K562 treated with DMSO at 1 percent for 4 hours (cell line): ENCODE data around the gene ZNF787. TPM values are rescaled to one million over a fixed set of nuclear protein-coding genes. Genes with fewer than 3 reads are reported as not detected.

Experiments used
- total RNA-seq: library from RNA; unstranded; fragments of 300-600 nt; gene quantifications from 2 replicates; pipeline ENCODE4 v1.2.3, GENCODE V29; 2022; ENCODE audit not compliant: insufficient read depth

The ZNF787 gene
- 48.0 and 50.8 TPM in 2 replicates for total RNA-seq

GRCh38 chr19:56121180-56122167, at the start of gene ZNF787:
Gene ZNF787 (minus strand): TSS chr19:56121295. CDS start chr19:56103217, 18,078 bp downstream.

GRCh38 chr19:56140583-56141416, 19.7 kb upstream of the ZNF787 start, which contains the start of gene ZNF444:
Gene ZNF444 (plus strand): TSS chr19:56141287. CDS start chr19:56146912, 5,625 bp downstream.

Other genes starting within 250 kb of the ZNF787 start
- not detected in 2 replicates for gene NLRP13, start 189.0 kb downstream of the ZNF787 start, total RNA-seq
- gene NLRP8, start 173.5 kb downstream of the ZNF787 start, total RNA-seq: not detected in 2 replicates
- gene NLRP5, start 134.5 kb downstream of the ZNF787 start, total RNA-seq: not detected in 2 replicates
- 29.8 and 34.8 TPM in 2 replicates for gene ZNF444, start 20.0 kb upstream of the ZNF787 start, total RNA-seq
- not detected in 2 replicates for gene GALP, start 54.7 kb upstream of the ZNF787 start, total RNA-seq
- not detected in 2 replicates for gene ZSCAN5B, start 76.5 kb upstream of the ZNF787 start, total RNA-seq
- not detected in 2 replicates for gene ZSCAN5C, start 81.0 kb upstream of the ZNF787 start, total RNA-seq
- not detected in 2 replicates for gene EDDM13, start 151.5 kb upstream of the ZNF787 start, total RNA-seq
- 3.2 and 3.8 TPM in 2 replicates for gene ZSCAN5A, start 193.5 kb upstream of the ZNF787 start, total RNA-seq